ENCODE data around the gene EPHB3. TPM values are rescaled to one million over a fixed set of nuclear protein-coding genes. Genes with fewer than 3 reads are reported as not detected.

EPHB3 gene
- total and polyA plus RNA-seq, 2 of the 4 experiments (the other 2 are of a cell fraction), result 0.72 to 2.9 TPM

GRCh38 chr3:184626923-184627322 is 65.3 kb downstream of the EPHB3 start:
- no peak overlapping the region for H3K4me3 ChIP-seq (ENCODE audit: insufficient read depth, low read depth, low read length)
- H4K20me1 ChIP-seq (ENCODE audit: insufficient read depth, low read length), result no peaks in the 10 kb centered on the region
- H3K27me3 ChIP-seq (ENCODE audit: control insufficient read depth, insufficient read depth, low read length), result peaks cover 26% of the 10 kb centered on the region
- no peak overlapping the region for H3K27ac ChIP-seq (ENCODE audit: insufficient read depth, low read length)
- in situ Hi-C loops (cut with MboI; ENCODE audit: low sequenced_read_pairs), result no loop called here
- H4K8ac ChIP-seq (ENCODE audit: low read depth in 2 of 2, low read length in 2 of 2), result no peak overlapping the region
- H3K36me3 ChIP-seq (ENCODE audit: control insufficient read depth, insufficient read depth, low read length), result no peaks in the 10 kb centered on the region
- WGBS, 2 experiments (ENCODE audit: extremely low coverage in 2 of 2, insufficient read length in 1 of 2), result 60% methylated on average over 2 of the region's 6 CpGs; no CpG with 5 or more reads in 1 of the 2 experiments
- no peaks in the 10 kb centered on the region for H3K9me1 ChIP-seq (ENCODE audit: insufficient read depth, low read length)
- H4K5ac ChIP-seq (ENCODE audit: low read depth, low read length), result no peak overlapping the region
- no peak overlapping the region for H2BK120ac ChIP-seq (ENCODE audit: low read depth, low read length)
- no peak overlapping the region for H4K91ac ChIP-seq (ENCODE audit: insufficient read depth, low read depth, low read length)
- H3K4ac ChIP-seq (ENCODE audit: low read depth, low read length), result no peak overlapping the region
- H2AFZ ChIP-seq (replicated peaks; ENCODE audit: low read length, poor library complexity), result no peak overlapping the region
- no peak overlapping the region for H3K4me2 ChIP-seq (ENCODE audit: low read depth, low read length)
- H3K14ac ChIP-seq (replicated peaks; ENCODE audit: low read depth, low read length), result no peak overlapping the region
- H3K18ac ChIP-seq (ENCODE audit: low read depth, low read length), result no peak overlapping the region
- H2BK20ac ChIP-seq (ENCODE audit: low read depth, low read length), result no peak overlapping the region
- intact Hi-C loops (cut with micrococcal nuclease), result no loop called here
- H3K23ac ChIP-seq (ENCODE audit: low read depth, low read length), result no peak overlapping the region
- no peaks in the 10 kb centered on the region for H3K79me1 ChIP-seq (ENCODE audit: low read depth in 1 of 2, low read length in 2 of 2)
- DNase-seq, result no peak
- ChIA-PET CTCF (no interaction called here), POLR2A (ENCODE audit: unreplicated experiment) (no interaction called here)
- no peak overlapping the region for H3K56ac ChIP-seq (ENCODE audit: extremely low read depth, insufficient read depth, low read length)
- TF ChIP-seq RCOR1 (IDR thresholded peaks at IDR 0.05; ENCODE audit: insufficient replicate concordance, low read length), result no peak
- no peak overlapping the region for H2AK9ac ChIP-seq (replicated peaks; ENCODE audit: low read depth, low read length, poor library complexity)
- no peak overlapping the region for H3K9ac ChIP-seq (ENCODE audit: low read depth, low read length)
- dilution Hi-C loops (cut with HindIII; ENCODE audit: low sequenced_read_pairs, unreplicated experiment), result no loop called here
- peaks cover 2% of the 10 kb centered on the region; the same call in 1 of the 2 replicates for H3K9me3 ChIP-seq (ENCODE audit: control insufficient read depth, insufficient read depth, low read length)
- no peaks in the 10 kb centered on the region for H3K4me1 ChIP-seq (ENCODE audit: control insufficient read depth, insufficient read depth, low read length)
- no peak overlapping the region for H2BK15ac ChIP-seq (ENCODE audit: low read depth, low read length)
- H2AK5ac ChIP-seq (ENCODE audit: low read depth, low read length), result no peak overlapping the region
- ATAC-seq (ENCODE audit: low read depth), result no peak
- H2BK5ac ChIP-seq (ENCODE audit: low read depth, low read length, poor library complexity, severe bottlenecking), result no peak overlapping the region
- BruUV-seq (replicated peaks), result no TSS peak
